HepG2 (cell line): ENCODE data around the gene MDP1. TPM values are rescaled to one million over a fixed set of nuclear protein-coding genes. Genes with fewer than 3 reads are reported as not detected.
A peak's percentile ranks its signal among the peaks of the same experiment; 100 is the strongest.

Experiments used
- ATAC-seq: fragments of 200-7000 bp; cut with Tn5 transposase; 3 replicates; pipeline ENCODE4 v1.9.1; 2020; ENCODE audit warnings: mild to moderate bottlenecking, moderate library complexity
- BruUV-seq: library from RNA; stranded (reverse); fragments of 400-500 nt; replicated peaks from 2 replicates; lab custom pipeline; 2021; lab: Mats Ljungman, UMichigan
- CTCF ChIA-PET: fragments of 300-600 bp; formaldehyde crosslinking; extraction: SDS; loops from one replicate; lab custom pipeline; 2021; ENCODE audit warnings: low total read pairs, inconsistent platforms, low intra/inter-chr PET ratio; lab: Yijun Ruan, JAX
- POLR2A ChIA-PET: fragments of 350-600 bp; sonication (Branson Sonifier 250); formaldehyde crosslinking; loops from one replicate; lab custom pipeline; 2020; ENCODE audit warnings: antibody characterized with exemption, inconsistent platforms; lab: Yijun Ruan, JAX
- DNase-seq: peaks from one replicate; pipeline ENCODE4 v3.0.0-alpha.2; 2015; ENCODE audit warnings: low spot score
- FAIRE-seq: peaks from 3 replicates; lab custom pipeline; 2011; peaks lifted over from hg19 to GRCh38; lab: Jason Lieb, UNC
- H2AFZ ChIP-seq: one replicate; pipeline ENCODE4 v1.6.1; 2011; ENCODE audit warnings: low read length, inconsistent platforms
- H3K27ac ChIP-seq: fragments of 300-600 bp; 3 replicates; pipeline ENCODE4 v1.8.0; 2011; ENCODE audit warnings: mixed run types, mild to moderate bottlenecking, mixed read lengths, low read length, inconsistent platforms; ENCODE audit not compliant: insufficient read depth; ENCODE audit errors: extremely low read length
- H3K27me3 ChIP-seq, 2 experiments: fragments of 200-600 bp in 1 of 2; 2 replicates in 1 of 2; 3 replicates in 1 of 2; pipeline versions ENCODE4 v1.6.0 to v1.8.0; 2011; ENCODE audit warnings: low read length in 2 of 2, mild to moderate bottlenecking in 2 of 2, moderate library complexity in 2 of 2, inconsistent platforms in 1 of 2; ENCODE audit not compliant: insufficient read depth in 2 of 2, control insufficient read depth in 1 of 2
- H3K36me3 ChIP-seq, 2 experiments: fragments of 200-600 bp in 1 of 2; replicated peaks in 1 of 2; 2 replicates in 1 of 2; 3 replicates in 1 of 2; pipeline versions ENCODE4 v1.5.1 to v1.8.0; 2011; ENCODE audit warnings: low read length in 2 of 2, inconsistent platforms in 1 of 2; ENCODE audit not compliant: insufficient read depth in 2 of 2, control insufficient read depth in 1 of 2
- H3K4me1 ChIP-seq: 2 replicates; pipeline ENCODE4 v1.5.1; 2012; ENCODE audit warnings: low read length, inconsistent platforms; ENCODE audit not compliant: insufficient read depth
- H3K4me2 ChIP-seq: 2 replicates; pipeline ENCODE4 v1.6.0; 2011; ENCODE audit warnings: low read depth, low read length, inconsistent platforms
- H3K4me3 ChIP-seq, 3 experiments: fragments of 200-600 bp in 1 of 3; sonication (generic), shearing (Covaris generic) in 1 of 3; replicated peaks in 1 of 3; 2 replicates each; pipeline ENCODE4 v1.5.1; 2011 to 2016; ENCODE audit warnings: low read length in 3 of 3, inconsistent platforms in 2 of 3, low read depth in 2 of 3, mild to moderate bottlenecking in 2 of 3, control low read depth in 1 of 3, mixed read lengths in 1 of 3; ENCODE audit not compliant: insufficient read depth in 1 of 3
- H3K79me2 ChIP-seq: one replicate; pipeline ENCODE4 v1.6.1; 2011; ENCODE audit warnings: low read length, inconsistent platforms; ENCODE audit not compliant: insufficient read depth
- H3K9ac ChIP-seq: 2 replicates; pipeline ENCODE4 v1.6.0; 2011; ENCODE audit warnings: mild to moderate bottlenecking, low read depth, low read length, inconsistent platforms; ENCODE audit not compliant: insufficient read depth
- H3K9me3 ChIP-seq: 2 replicates; pipeline ENCODE4 v1.5.1; 2012; ENCODE audit warnings: mild to moderate bottlenecking, low read length
- H4K20me1 ChIP-seq: 2 replicates; pipeline ENCODE4 v1.6.0; 2011; ENCODE audit warnings: inconsistent platforms, mild to moderate bottlenecking, low read length, moderate library complexity; ENCODE audit not compliant: insufficient read depth
- ATRX ChIP-seq: sonication (generic); formaldehyde crosslinking; IDR thresholded peaks from 2 replicates; pipeline ENCODE4 v1.4.0; 2020; ENCODE audit warnings: missing genetic modification reagents, borderline replicate concordance
- EP300 ChIP-seq, 3 experiments: sonication (generic) in 1 of 3; formaldehyde crosslinking in 1 of 3; IDR thresholded peaks; 2 replicates each; pipeline versions ENCODE4 v1.5.1 to v1.6.1; 2011 to 2020; ENCODE audit warnings: low read depth in 2 of 3, low read length in 2 of 3, borderline replicate concordance in 1 of 3, improper control_type of control experiment in 1 of 3, mild to moderate bottlenecking in 1 of 3, missing genetic modification reagents in 1 of 3, moderate library complexity in 1 of 3
- GABPA ChIP-seq, 2 experiments: IDR thresholded peaks; 2 replicates each; pipeline ENCODE4 v1.6.1; 2011 to 2016; ENCODE audit warnings: low read depth in 2 of 2, low read length in 1 of 2, missing biosample characterization in 1 of 2, missing genetic modification characterization in 1 of 2
- JUND ChIP-seq: sonication (generic); formaldehyde crosslinking; IDR thresholded peaks from 2 replicates; pipeline ENCODE4 v1.8.0; 2022; ENCODE audit warnings: mild to moderate bottlenecking, missing genetic modification reagents
- MAFK ChIP-seq, 2 experiments: IDR thresholded peaks in 1 of 2; conservative IDR thresholded peaks in 1 of 2; 2 replicates each; pipeline ENCODE4 v1.6.1; 2011; ENCODE audit warnings: improper control_type of control experiment in 2 of 2, low read length in 2 of 2
- NR2F2 ChIP-seq: IDR thresholded peaks from 2 replicates; pipeline ENCODE4 v1.6.1; 2012; ENCODE audit warnings: low read depth, inconsistent platforms, borderline replicate concordance
- SNAI1 ChIP-seq: sonication (generic); formaldehyde crosslinking; IDR thresholded peaks from 2 replicates; pipeline ENCODE4 v1.5.0; 2020; ENCODE audit warnings: mild to moderate bottlenecking, missing genetic modification reagents, borderline replicate concordance
- WIZ ChIP-seq: sonication (generic); formaldehyde crosslinking; IDR thresholded peaks from 2 replicates; pipeline ENCODE4 v1.5.1; 2020; ENCODE audit warnings: mild to moderate bottlenecking, missing genetic modification reagents
- ZNF367 ChIP-seq: sonication (generic); formaldehyde crosslinking; IDR thresholded peaks from 2 replicates; pipeline ENCODE4 v1.4.0; 2020; ENCODE audit warnings: missing genetic modification reagents, borderline replicate concordance
- ZNF441 ChIP-seq: sonication (generic); formaldehyde crosslinking; IDR thresholded peaks from 2 replicates; pipeline ENCODE4 v1.7.0; 2021; ENCODE audit warnings: missing genetic modification reagents, borderline replicate concordance
- ZNF629 ChIP-seq: sonication (generic); formaldehyde crosslinking; conservative IDR thresholded peaks from 2 replicates; pipeline ENCODE4 v1.5.0; 2020; ENCODE audit warnings: missing genetic modification reagents
- ZNF652 ChIP-seq: IDR thresholded peaks from 2 replicates; pipeline ENCODE4 v1.6.1; 2016; ENCODE audit warnings: low read depth, borderline replicate concordance
- ZNF7 ChIP-seq: IDR thresholded peaks from 2 replicates; pipeline ENCODE4 v1.6.1; 2016; ENCODE audit warnings: missing biosample characterization, missing genetic modification reagents
- WGBS: methylation state at CpG from one replicate; pipeline ENCODE4 v1.1.6; 2017; ENCODE audit warnings: low lambda C conversion rate; 5-methylcytosine and 5-hydroxymethylcytosine counted together
- in situ Hi-C: cut with HindIII; loops from 2 replicates; pipeline ENCODE4 v1.10.0; 2017; ENCODE audit warnings: low pct_unique_long_range_greater_than_20kb; ENCODE audit not compliant: extremely low pct_ligation_motif_present
- intact Hi-C: fragments of 100-400 bp; cut with micrococcal nuclease; formaldehyde crosslinking; loops from one replicate; pipeline ENCODE4 v1.10.0; 2022; ENCODE audit not compliant: unreplicated experiment
- polyA plus RNA-seq, 8 experiments: library from polyadenylated mRNA; depleted of rRNA in 3 of 8; stranded (reverse) in 7 of 8; unstranded in 1 of 8; fragments of >200 nt; fragmentation: Illumina TruSeq in 4 of 8; extraction: Trizol in 4 of 8; gene quantifications; 2 replicates each; pipeline versions ENCODE4 v1.2.1 to v1.2.3, GENCODE V29; 2011 to 2016; ENCODE audit warnings: low read depth in 4 of 8, missing spikeins in 1 of 8, mixed read lengths in 1 of 8; ENCODE audit not compliant: insufficient read depth in 1 of 8
- total RNA-seq, 5 experiments: library from RNA; depleted of rRNA; stranded (reverse); fragments of >200 nt; fragmentation: Illumina TruSeq; extraction: Trizol; gene quantifications; 2 replicates each; pipeline ENCODE4 v1.2.3, GENCODE V29; 2016; ENCODE audit warnings: low read depth in 1 of 5
- TF ChIP-seq, protein P1 (sequence below): sonication (generic); formaldehyde crosslinking; IDR thresholded peaks from 2 replicates; pipeline ENCODE4 v1.8.0; 2023; ENCODE audit warnings: mild to moderate bottlenecking, missing genetic modification reagents
- TF ChIP-seq, protein P2 (sequence below): IDR thresholded peaks from 2 replicates; pipeline ENCODE4 v1.6.1; 2016; ENCODE audit warnings: missing compliant biosample characterization, missing genetic modification reagents, borderline replicate concordance

MDP1 gene
- total and polyA plus RNA-seq, 2 of the 13 experiments (the other 11 are each of a cell fraction or from before 2014, with no cell fraction given) = 44.1 to 48.7 TPM

DNA sequence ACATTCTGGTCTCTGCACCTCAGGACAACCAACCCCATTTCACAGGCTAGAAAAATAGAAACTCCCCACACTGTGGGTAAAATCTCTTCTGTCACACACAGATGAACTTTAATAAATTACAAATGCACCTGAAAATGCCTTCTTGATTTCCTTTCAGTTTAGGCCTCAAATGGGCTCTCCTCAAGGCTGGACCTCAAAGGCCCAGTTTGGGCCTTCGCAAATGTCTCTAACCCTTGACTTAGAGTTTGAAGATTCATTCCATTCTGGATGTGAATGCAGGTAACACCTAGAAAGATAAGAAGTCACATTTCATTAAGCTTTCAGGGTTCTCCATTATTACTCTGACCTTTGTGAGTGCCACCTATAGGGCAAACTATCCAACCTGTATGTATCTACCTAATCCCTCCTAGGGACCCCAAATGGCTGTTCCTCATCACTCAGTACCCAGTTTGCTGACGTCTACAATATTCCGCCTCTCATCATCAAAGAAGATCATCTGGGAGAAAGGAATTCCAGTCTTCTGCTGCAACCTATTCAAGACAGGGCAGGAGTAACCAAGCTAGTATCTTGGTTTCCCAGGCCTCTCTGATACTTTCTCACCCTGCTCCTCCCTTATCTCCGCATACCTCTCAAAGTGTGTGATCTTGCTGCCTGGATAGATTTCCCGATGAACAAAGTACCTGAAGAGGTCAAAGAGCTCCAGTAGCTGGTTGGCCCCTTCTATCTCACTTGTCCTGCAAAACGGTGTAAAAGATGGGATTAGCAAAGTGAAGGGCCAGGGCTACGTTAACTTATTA is 1.8 kb downstream of the MDP1 start:
- Histone ChIP-seq H3K79me2 (peaks cover 3% of the 10 kb centered on the region), H2AFZ (peak overlapping the region; percentile 12), H4K20me1 (no peaks in the 10 kb centered on the region), H3K4me3 (peak overlapping the region; percentile 71 to 98 (median 87)), H3K27ac (peak overlapping the region; percentile 85), H3K36me3 (peaks cover 20 to 35% of the 10 kb centered on the region in 2 experiments), H3K9ac (peak overlapping the region; percentile 94), H3K4me1 (peaks cover 39% of the 10 kb centered on the region), H3K9me3 (no peaks in the 10 kb centered on the region), H3K4me2 (peak overlapping the region; percentile 93), H3K27me3 (no peaks in the 10 kb centered on the region; a peak in 1 of 5 replicates)
- peak; percentile 42 for DNase-seq
- ChIA-PET CTCF (interaction anchor here (1.3 to 2.1 kb wide), 2 partner anchors 83 to 85 kb away, joined by 4 to 9 read pairs; partner anchors contain the start of genes DHRS1 and NOP9), POLR2A (interaction anchor here (0.7 to 8.1 kb wide), 49 partner anchors 9 to 1236 kb away, joined by 3 to 230 read pairs (median 8); partner anchors contain the start of genes CBLN3, CIDEB, DCAF11 and DHRS1)
- intact Hi-C loops = loop anchor here (1.0 kb wide), 3 partner anchors 18 to 73 kb away; partner anchors contain the start of genes EMC9 and IRF9
- no peak for FAIRE-seq
- WGBS = 86% methylated on average over 7 of the region's 7 CpGs
- ATAC-seq = no peak
- TSS peak; percentile 95 for BruUV-seq
- in situ Hi-C loops = no loop called here
- TF ChIP-seq ZNF7 (CRISPR knock-in tag) (0 out of 2 replicates have a peak, but pooled peaks have one; percentile 46), ZNF441 (CRISPR knock-in tag) (no peak), MAFK (conservative IDR thresholded peaks at IDR 0.05 in 1 of 2, IDR thresholded peaks at IDR 0.05 in 1 of 2; ENCODE audit: low read length in 2 of 2) (peak in 1 of 2 experiments; percentile 47; a peak in 1 of 4 replicates), ZNF652 (no peak), ZNF367 (CRISPR knock-in tag) (no peak), JUND (CRISPR knock-in tag) (0 out of 2 replicates have a peak, but pooled peaks have one; percentile 1), GABPA (IDR thresholded peaks at IDR 0.05; ENCODE audit: low read depth, low read length) (no peak), GABPA (CRISPR knock-in tag; IDR thresholded peaks at IDR 0.05; ENCODE audit: low read depth) (no peak), SNAI1 (CRISPR knock-in tag) (0 out of 2 replicates have a peak, but pooled peaks have one; percentile 38), ZNF629 (0 out of 2 replicates have a peak, but pooled peaks have one; percentile 0), ATRX (CRISPR knock-in tag) (0 out of 2 replicates have a peak, but pooled peaks have one; percentile 84), EP300 (IDR thresholded peaks at IDR 0.05; ENCODE audit: low read depth in 2 of 2, low read length in 2 of 2) (no peak), EP300 (CRISPR knock-in tag; IDR thresholded peaks at IDR 0.05; ENCODE audit: borderline replicate concordance) (peak; percentile 38), WIZ (CRISPR knock-in tag) (peak; percentile 16; the same call in 1 of the 2 replicates), NR2F2 (no peak)
- TF ChIP-seq, protein P1, sequence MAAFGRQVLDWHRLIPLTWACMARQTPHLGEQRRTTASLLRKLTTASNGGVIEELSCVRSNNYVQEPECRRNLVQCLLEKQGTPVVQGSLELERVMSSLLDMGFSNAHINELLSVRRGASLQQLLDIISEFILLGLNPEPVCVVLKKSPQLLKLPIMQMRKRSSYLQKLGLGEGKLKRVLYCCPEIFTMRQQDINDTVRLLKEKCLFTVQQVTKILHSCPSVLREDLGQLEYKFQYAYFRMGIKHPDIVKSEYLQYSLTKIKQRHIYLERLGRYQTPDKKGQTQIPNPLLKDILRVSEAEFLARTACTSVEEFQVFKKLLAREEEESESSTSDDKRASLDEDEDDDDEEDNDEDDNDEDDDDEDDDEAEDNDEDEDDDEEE (CRISPR knock-in tag) = 0 out of 2 replicates have a peak, but pooled peaks have one; percentile 13
- TF ChIP-seq, protein P2, sequence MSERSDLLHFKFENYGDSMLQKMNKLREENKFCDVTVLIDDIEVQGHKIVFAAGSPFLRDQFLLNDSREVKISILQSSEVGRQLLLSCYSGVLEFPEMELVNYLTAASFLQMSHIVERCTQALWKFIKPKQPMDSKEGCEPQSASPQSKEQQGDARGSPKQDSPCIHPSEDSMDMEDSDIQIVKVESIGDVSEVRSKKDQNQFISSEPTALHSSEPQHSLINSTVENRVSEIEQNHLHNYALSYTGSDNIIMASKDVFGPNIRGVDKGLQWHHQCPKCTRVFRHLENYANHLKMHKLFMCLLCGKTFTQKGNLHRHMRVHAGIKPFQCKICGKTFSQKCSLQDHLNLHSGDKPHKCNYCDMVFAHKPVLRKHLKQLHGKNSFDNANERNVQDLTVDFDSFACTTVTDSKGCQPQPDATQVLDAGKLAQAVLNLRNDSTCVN (CRISPR knock-in tag) = 0 out of 2 replicates have a peak, but pooled peaks have one; percentile 0
